Gastrocnemius medialis (tissue), 4 donors: ENCODE results near the gene CYTH1.

Source experiments
- POLR2A ChIP-seq, 2 donors: fragments of 450-650 bp; IDR thresholded peaks; one replicate each; pipeline ENCODE4 v1.6.1; 2017; ENCODE audit warnings: antibody characterized with exemption in 2 of 2, mild to moderate bottlenecking in 2 of 2, moderate library complexity in 2 of 2
- TF ChIP-seq, protein P1 (sequence below), 5 experiments: fragments of 450-650 bp in 3 of 5; fragments of 200-600 bp in 2 of 5; sonication (generic) in 2 of 5; IDR thresholded peaks in 4 of 5; conservative IDR thresholded peaks in 1 of 5; 1 replicate in 4 of 5; 2 replicates in 1 of 5; pipeline ENCODE4 v1.5.1; 2016 to 2019; ENCODE audit warnings: antibody characterized with exemption in 5 of 5, mild to moderate bottlenecking in 3 of 5, moderate library complexity in 3 of 5

DNA sequence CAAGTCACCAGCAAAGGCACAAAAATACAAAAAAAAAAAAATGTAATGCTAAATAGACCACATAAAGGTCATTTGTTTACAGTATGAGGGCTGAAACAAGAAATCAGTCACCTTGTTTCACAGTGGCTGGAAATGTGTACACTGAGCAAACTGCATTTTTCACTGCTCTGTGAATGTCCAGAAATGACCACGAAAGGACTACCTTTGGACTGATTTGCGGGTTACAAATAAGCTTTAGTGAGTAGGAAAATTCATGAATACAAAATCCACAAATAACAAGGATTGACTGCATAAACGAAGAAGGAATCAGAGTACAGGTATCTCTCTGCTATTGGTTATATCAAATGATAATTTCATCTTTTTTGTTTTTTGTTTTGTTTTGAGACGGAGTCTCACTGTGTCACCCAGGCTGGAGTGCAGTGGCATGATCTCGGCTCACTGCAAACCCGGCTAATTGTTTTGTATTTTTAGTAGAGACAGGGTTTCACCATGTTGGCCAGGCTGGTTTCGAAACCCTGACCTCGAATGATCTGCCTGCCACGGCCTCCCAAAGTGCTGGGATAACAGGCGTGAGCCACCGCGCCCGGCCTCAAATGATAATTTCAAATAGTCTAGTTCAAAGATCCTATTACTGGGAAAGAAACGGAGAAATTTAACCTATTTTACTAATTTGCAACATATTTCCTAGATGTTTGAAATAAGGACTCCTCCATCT is 30.5 kb downstream of the CYTH1 start:
- TF ChIP-seq POLR2A (IDR thresholded peaks at IDR 0.05) = no peak
- TF ChIP-seq, protein P1, sequence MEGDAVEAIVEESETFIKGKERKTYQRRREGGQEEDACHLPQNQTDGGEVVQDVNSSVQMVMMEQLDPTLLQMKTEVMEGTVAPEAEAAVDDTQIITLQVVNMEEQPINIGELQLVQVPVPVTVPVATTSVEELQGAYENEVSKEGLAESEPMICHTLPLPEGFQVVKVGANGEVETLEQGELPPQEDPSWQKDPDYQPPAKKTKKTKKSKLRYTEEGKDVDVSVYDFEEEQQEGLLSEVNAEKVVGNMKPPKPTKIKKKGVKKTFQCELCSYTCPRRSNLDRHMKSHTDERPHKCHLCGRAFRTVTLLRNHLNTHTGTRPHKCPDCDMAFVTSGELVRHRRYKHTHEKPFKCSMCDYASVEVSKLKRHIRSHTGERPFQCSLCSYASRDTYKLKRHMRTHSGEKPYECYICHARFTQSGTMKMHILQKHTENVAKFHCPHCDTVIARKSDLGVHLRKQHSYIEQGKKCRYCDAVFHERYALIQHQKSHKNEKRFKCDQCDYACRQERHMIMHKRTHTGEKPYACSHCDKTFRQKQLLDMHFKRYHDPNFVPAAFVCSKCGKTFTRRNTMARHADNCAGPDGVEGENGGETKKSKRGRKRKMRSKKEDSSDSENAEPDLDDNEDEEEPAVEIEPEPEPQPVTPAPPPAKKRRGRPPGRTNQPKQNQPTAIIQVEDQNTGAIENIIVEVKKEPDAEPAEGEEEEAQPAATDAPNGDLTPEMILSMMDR (IDR thresholded peaks at IDR 0.05 in 4 of 5, conservative IDR thresholded peaks at IDR 0.05 in 1 of 5) = no peak
